Measurements from ENCODE around the gene SLC35E3. TPM values are rescaled to one million over a fixed set of nuclear protein-coding genes. Genes with fewer than 3 reads are reported as not detected.
A peak's percentile ranks its signal among the peaks of the same experiment; 100 is the strongest.
"Not testable (repeated sequence)": the region's sequence is repeated elsewhere in the genome, so short reads cannot be mapped to it uniquely, and the experiment has no call there.

Gene SLC35E3
- total RNA-seq, 1 donor from 2014 or later, result 5.5 TPM

GRCh38 chr12:68808388-68809189 is 62.6 kb downstream of the SLC35E3 start:
- intact Hi-C loops (cut with micrococcal nuclease), result no loop called here
- peak; percentile 74 for DNase-seq
- ATAC-seq, result peak; percentile 76

DNA sequence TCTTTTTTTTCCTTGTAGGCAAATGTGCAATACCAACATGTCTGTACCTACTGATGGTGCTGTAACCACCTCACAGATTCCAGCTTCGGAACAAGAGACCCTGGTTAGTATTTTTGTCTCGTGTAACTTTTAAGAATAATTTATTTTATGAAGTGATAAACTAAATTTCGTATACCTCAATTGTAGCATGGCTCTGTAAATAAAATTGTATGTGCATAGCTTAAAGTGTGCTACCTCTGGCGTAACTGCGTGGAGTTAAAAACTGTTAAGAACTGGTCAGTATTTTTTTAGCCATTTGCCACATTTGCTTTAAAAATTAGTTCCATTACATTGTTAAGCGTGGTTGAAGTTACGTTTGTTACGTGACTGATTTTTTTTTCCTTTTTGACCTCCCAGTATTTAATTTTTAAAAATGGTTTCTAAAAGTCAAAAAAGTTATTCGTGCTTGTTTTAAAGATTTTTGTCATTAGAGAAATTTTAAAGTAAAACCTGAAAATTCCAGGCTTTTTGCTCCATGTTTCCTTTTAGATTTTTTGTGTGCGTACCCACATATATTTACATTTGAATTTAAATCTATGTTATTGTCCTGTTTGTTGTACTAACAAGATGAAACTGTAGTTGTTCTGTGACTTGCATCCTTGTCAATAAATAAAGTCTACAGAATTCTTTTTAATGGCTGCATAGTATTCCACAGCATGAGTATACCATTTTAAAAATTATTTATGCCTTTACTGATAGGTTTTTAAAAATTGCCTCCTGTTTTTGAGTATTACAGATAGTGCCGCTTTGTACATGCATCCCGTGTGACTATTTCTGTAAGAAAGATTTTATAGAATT is 63.4 kb downstream of the SLC35E3 start:
- no peak for DNase-seq
- intact Hi-C loops (cut with micrococcal nuclease), result no loop called here
- no peak for ATAC-seq

GRCh38 chr12:68810027-68810389 is 64.0 kb downstream of the SLC35E3 start:
- intact Hi-C loops (cut with micrococcal nuclease); ATAC-seq; DNase-seq: not testable (repeated sequence)

DNA sequence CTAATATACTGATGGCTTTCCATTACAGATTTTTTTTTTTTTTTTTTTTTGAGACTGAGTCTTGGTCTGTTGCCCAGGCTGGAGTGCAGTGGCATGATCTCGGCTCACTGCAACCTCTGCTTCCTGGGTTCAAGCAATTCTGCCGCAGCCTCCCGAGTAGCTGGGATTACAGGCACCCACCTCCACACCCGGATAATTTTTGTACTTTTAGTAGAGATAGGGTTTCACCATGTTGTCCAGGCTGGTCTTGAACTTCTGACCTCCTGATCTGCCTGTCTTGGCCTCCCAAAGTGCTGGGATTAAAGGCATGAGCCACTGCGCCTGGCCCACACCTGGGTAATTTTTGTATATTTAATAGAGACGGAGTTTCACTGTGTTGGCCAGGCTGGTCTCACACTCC is 65.6 kb downstream of the SLC35E3 start:
- intact Hi-C loops (cut with micrococcal nuclease); DNase-seq; ATAC-seq: not testable (repeated sequence)

DNA sequence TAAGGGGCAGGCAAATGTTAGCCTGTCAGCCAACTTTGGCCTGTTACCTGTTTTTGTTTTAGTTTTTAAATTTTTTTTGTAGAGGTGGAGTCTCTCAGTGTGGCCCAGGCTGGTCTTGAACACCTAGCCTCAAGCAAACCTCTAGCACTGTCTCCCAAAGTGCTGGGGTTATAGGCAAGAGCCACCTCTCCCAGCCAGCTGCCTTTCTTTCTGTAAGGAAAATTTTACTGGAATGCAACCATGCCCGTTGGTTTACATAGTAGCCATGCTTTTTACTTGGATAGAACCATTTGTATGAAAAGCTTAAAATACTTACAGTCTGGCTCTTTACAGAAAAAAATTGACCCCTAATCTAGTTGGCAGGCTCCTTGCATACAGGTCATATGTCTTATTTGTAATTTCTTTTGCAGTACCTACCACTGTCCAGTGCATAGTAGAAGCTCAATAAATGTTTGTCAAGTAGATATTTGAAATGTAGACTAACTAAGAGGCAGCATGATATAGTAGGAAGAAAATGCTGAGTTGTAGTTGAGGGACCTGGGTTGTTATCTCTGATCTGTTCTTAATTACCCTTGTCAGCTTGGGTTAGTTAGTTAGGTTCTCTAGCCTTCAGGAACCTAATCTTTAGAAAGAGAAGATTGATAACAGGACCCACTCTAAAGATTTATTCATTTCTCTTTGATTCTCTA is 66.7 kb downstream of the SLC35E3 start:
- no peak for ATAC-seq
- intact Hi-C loops (cut with micrococcal nuclease), result no loop called here
- DNase-seq, result no peak

- ATAC-seq, result no peak
- intact Hi-C loops (cut with micrococcal nuclease), result no loop called here
- no peak for DNase-seq
Measured at GRCh38 chr12:68813242-68813593, 67.2 kb downstream of the SLC35E3 start.

DNA sequence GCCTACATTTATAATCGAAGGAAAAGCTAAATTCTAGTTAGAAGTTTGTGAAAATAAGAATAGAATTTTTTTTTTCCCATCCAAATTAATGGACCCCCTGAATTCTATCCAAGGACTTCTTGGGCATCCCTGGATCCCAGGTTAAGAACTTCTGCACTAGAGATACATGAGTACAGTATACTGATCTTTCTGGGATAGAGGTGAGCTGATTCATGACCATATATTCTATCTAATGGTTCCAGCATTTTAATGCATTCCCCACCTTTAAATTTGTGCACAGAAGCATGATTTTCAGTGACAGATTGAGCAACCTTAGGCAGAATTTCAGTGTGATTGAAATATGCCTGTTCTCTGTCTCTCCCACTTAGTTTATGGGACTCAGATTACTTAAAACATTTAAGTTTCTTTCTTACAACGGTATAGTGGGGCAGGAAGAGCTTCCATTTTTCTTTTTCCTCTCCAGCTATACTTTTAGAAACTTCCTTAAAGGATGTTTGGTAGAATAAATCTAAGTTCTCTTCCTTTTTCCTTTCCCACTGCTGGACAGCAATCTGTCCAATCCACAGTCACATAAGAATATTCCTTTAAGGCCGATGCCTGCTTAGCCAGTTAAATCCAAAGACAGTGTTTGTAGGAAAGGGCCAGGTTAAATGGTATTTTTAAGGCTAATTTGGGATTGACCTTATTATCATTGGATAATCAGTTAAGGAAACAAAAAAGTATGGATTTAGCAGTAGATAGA is 68.7 kb downstream of the SLC35E3 start:
- DNase-seq (no peak), ATAC-seq (no peak)
- intact Hi-C loops (cut with micrococcal nuclease), result no loop called here

- ATAC-seq (no peak), DNase-seq (no peak)
- intact Hi-C loops (cut with micrococcal nuclease), result no loop called here
Measured at GRCh38 chr12:68815232-68815927, 69.4 kb downstream of the SLC35E3 start.

- ATAC-seq, result no peak
Measured at GRCh38 chr12:68815928-68816800, 70.2 kb downstream of the SLC35E3 start.

DNA sequence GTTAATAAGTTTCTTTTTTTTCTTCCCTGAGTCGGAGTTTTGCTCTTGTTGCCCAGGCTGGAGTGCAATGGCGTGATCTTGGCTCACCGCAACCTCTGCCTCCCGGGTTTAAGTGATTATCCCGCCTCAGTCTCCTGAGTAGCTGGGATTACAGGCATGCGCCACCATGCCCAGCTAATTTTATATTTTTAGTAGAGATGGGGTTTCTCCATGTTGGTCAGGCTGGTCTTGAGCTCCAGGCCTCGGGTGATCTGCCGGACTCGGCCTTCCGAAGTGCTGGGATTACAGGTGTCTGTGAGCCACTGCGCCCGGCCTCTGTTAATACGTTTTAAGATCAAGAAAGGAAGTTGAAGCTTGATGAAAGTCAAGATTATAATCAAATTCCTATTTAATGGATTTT is 73.5 kb downstream of the SLC35E3 start:
- ATAC-seq; intact Hi-C loops (cut with micrococcal nuclease); DNase-seq: not testable (repeated sequence)

More at GRCh38 chr12:68815928-68816800, 70.2 kb downstream of the SLC35E3 start:
- DNase-seq, result no peak
- intact Hi-C loops (cut with micrococcal nuclease), result no loop called here

GRCh38 chr12:68821357-68822188 is 75.6 kb downstream of the SLC35E3 start:
- intact Hi-C loops (cut with micrococcal nuclease), result no loop called here
- ATAC-seq (no peak), DNase-seq (no peak)

DNA sequence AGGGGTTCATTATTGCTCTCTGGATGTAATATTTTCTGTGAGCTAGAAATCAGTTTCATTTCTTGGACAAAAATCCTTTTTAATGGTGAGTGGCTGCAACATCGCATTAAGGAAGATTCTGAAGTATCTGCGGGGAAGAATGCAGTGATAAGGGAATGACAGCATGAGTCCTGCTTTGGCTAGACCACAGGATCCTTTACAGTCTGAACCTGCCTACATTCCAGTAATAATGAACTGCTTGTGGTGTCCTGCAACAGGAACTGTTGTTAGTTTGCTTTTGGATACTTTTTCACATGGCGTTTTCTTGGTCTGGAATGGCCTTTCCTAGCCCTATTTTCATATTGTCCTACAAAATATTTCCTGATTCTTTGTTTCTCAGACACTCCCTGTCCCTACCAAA is 77.7 kb downstream of the SLC35E3 start:
- intact Hi-C loops (cut with micrococcal nuclease), result no loop called here
- ATAC-seq, result no peak

DNA sequence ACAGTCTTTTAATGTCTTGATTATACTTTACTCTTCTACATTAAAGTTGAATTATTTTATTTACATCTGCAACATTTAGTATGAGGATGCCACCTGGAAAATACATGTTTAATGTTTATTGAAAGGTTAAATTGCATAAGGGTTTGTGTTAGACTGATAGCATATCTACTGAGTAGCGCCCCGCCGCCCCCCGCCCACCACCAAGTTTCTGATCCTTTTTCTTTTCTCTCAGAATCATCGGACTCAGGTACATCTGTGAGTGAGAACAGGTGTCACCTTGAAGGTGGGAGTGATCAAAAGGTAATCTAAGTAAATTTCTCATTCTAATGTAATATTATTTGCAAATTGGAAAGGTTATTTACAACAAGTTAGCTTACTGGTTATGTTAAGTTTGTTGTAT is 78.2 kb downstream of the SLC35E3 start:
- intact Hi-C loops (cut with micrococcal nuclease), result no loop called here
- ATAC-seq (no peak), DNase-seq (no peak)

More for the DNA sequence above, 77.7 kb downstream of the SLC35E3 start:
- DNase-seq, result no peak

GRCh38 chr12:68824597-68825250 is 78.7 kb downstream of the SLC35E3 start:
- DNase-seq (no peak), ATAC-seq (no peak)
- intact Hi-C loops (cut with micrococcal nuclease), result no loop called here

DNA sequence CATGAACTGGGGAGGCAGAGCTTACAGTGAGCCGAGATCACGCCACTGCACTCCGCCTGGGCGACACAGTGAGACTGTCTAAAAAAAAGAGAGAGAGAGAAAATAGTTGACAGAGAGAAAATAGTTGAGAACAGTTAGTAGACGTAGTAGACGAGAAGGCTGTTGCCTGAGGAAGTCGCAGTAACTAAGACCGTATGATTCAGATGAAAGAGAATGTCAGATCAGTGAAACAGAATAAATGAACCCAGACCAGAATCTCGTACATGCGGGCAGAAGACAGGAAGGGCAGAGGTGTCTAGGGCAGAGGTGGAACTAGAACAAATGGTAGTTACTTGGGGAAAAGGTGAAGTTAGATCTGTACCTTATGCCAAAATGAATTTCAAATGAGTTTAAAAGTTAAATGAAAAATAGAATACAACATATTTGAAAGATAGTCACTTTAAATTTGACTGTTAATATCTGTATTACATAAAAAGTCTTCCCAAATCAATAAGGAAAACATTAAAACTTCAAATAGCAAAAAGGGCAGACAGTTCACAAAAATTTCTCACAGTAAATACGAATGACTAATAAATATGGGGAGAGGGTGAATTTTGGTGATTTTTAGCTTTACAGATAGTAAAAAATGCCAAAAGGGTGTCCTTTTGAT is 79.7 kb downstream of the SLC35E3 start:
- DNase-seq (no peak), ATAC-seq (no peak)
- intact Hi-C loops (cut with micrococcal nuclease), result no loop called here

Measured in left ventricle myocardium superior (tissue), 1 donor.